ENCODE results near the gene SNCG.

Gene SNCG

DNA sequence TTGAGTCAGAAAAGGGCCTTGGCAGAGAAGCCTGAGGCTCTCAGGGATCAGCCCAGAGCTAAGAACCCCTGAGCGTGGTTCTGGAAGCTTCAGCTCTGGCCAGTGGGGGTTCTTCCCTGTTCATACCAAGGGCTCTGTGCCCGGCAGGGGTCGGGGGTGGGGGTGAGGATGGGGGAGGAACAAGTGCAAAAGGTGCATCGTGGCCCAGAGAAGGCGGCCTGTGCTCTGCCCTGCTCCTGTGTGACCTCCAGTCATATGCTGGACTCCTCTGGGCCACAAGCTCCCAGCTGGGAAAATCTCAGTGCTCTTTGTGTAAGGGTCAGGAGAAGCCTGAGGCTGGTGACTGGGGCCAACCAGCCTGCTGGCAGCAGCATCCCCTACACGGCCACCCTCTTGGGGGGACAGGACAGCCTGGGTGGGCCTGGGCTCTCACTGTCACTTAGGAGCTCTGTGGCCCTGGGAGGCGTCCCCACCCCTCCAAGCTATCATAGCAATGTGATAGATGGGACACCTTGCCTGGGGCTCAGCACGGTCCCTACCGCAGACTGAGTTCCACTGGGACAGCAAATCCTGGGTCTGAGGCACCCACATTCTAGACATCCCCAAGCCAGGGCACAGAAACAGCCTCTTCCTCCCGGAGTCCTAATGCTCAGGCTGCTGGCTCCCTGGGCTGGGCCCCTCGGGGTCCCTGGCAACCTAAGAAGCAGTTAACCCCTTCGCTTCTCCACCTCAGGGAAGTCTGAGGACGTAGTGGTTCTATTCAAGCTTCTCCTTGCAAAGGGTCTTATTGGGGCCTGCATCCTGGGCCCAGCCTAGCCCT, 3.5 kb upstream of the SNCG start:
- no peak overlapping the region for H2AK5ac ChIP-seq (ENCODE audit: low read length, severe bottlenecking)
- H3K4me2 ChIP-seq (ENCODE audit: low read length, poor library complexity, severe bottlenecking): no peak overlapping the region
- H2BK120ac ChIP-seq (ENCODE audit: low read depth, low read length): peak overlapping the region; percentile 91
- H3K4me1 ChIP-seq (ENCODE audit: control insufficient read depth, insufficient read depth, low read depth, low read length): peaks cover 25% of the 10 kb centered on the region
- no peak overlapping the region for H2BK5ac ChIP-seq (ENCODE audit: low read depth, low read length, poor library complexity, severe bottlenecking)
- peak overlapping the region; percentile 40 to 96 for H3K18ac ChIP-seq (ENCODE audit: low read depth in 1 of 2, low read length in 2 of 2)
- H3K79me1 ChIP-seq (replicated peaks; ENCODE audit: low read length, poor library complexity, severe bottlenecking): no peaks in the 10 kb centered on the region
- peak overlapping the region in 1 of 2 experiments; percentile 76 for H3K23ac ChIP-seq (ENCODE audit: low read length in 2 of 2)
- no peaks in the 10 kb centered on the region for H3K27me3 ChIP-seq (ENCODE audit: control insufficient read depth in 1 of 2, insufficient read depth in 1 of 2, low read length in 2 of 2)
- 41% methylated on average over 13 of the region's 13 CpGs for WGBS
- H4K8ac ChIP-seq (ENCODE audit: low read length): peak overlapping the region; percentile 93
- no peak overlapping the region for H2AFZ ChIP-seq (ENCODE audit: low read depth, low read length)
- H3K4ac ChIP-seq (ENCODE audit: low read depth in 1 of 2, low read length in 2 of 2): peak overlapping the region; percentile 54 to 97
- H3K4me3 ChIP-seq (ENCODE audit: insufficient read depth in 1 of 2, low read depth in 1 of 2, low read length in 2 of 2): no peak overlapping the region
- H3K27ac ChIP-seq (ENCODE audit: low read length, poor library complexity, severe bottlenecking): no peak overlapping the region
- peak overlapping the region; percentile 98 for H4K91ac ChIP-seq (ENCODE audit: low read length)
- peak overlapping the region; percentile 90 for H2BK15ac ChIP-seq (ENCODE audit: low read depth, poor library complexity, severe bottlenecking)
- H3K14ac ChIP-seq (ENCODE audit: low read length in 2 of 2): peak overlapping the region in 1 of 2 experiments; percentile 85
- no peak for DNase-seq
- H3K9ac ChIP-seq (ENCODE audit: low read length): peak overlapping the region; percentile 68
- peak overlapping the region; percentile 22 to 93 for H2BK12ac ChIP-seq (ENCODE audit: low read length in 2 of 2)
- no peaks in the 10 kb centered on the region for H3K36me3 ChIP-seq (ENCODE audit: control insufficient read depth in 1 of 2, insufficient read depth in 2 of 2, low read depth in 1 of 2, low read length in 2 of 2)
- H3K9me3 ChIP-seq (ENCODE audit: control insufficient read depth, low read length): no peaks in the 10 kb centered on the region

DNA sequence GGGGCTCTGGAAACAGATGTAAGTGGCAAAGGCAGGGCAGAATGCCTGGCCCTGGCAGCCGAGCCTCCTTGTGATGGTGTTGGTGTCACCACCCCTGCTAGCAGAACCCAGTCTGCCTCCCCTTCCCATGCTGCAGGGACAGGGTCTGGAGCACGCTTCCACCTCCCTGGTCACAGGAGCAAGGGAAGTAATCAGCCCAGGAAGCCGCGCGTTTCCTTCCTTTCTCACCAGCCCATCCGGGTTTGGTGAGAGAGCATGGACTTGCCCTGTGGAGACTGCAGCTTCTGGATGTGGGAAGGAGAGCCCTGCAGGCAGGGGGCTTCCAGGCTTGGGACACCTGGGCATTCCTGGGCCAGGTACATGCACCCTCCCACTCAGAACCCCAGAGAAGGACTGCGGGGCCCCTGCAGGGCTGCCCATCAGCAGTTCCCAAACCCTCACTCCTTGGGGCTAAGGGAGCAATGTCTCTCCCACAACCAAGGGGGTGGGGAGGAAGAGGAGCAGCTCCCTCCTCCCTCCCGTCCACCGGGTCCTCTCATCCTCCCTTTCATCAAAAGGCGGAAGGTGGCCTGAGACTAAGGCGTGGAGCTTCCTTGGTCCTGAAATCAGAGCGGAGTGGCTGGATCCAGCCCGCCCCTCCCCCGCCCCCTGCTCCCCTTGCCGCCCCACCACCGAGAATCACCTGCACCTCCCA, 2.8 kb upstream of the SNCG start:
- Histone ChIP-seq H3K18ac (ENCODE audit: low read depth in 1 of 2, low read length in 2 of 2) (peak overlapping the region; percentile 49 to 96), H2AK5ac (ENCODE audit: low read length, severe bottlenecking) (no peak overlapping the region), H3K4me1 (ENCODE audit: control insufficient read depth, insufficient read depth, low read depth, low read length) (peaks cover 26% of the 10 kb centered on the region), H4K8ac (ENCODE audit: low read length) (peak overlapping the region; percentile 93), H3K27me3 (ENCODE audit: control insufficient read depth in 1 of 2, insufficient read depth in 1 of 2, low read length in 2 of 2) (no peaks in the 10 kb centered on the region), H2BK120ac (ENCODE audit: low read depth, low read length) (no peak overlapping the region), H3K36me3 (ENCODE audit: control insufficient read depth in 1 of 2, insufficient read depth in 2 of 2, low read depth in 1 of 2, low read length in 2 of 2) (no peaks in the 10 kb centered on the region), H3K9me3 (ENCODE audit: control insufficient read depth, low read length) (no peaks in the 10 kb centered on the region), H4K91ac (ENCODE audit: low read length) (peak overlapping the region; percentile 98), H3K14ac (ENCODE audit: low read length in 2 of 2) (peak overlapping the region in 1 of 2 experiments; percentile 85), H3K79me1 (replicated peaks; ENCODE audit: low read length, poor library complexity, severe bottlenecking) (no peaks in the 10 kb centered on the region), H3K27ac (ENCODE audit: low read length, poor library complexity, severe bottlenecking) (no peak overlapping the region), H3K4me3 (ENCODE audit: insufficient read depth in 1 of 2, low read depth in 1 of 2, low read length in 2 of 2) (no peak overlapping the region), H3K9ac (ENCODE audit: low read length) (peak overlapping the region; percentile 68), H3K4me2 (ENCODE audit: low read length, poor library complexity, severe bottlenecking) (no peak overlapping the region), H2BK5ac (ENCODE audit: low read depth, low read length, poor library complexity, severe bottlenecking) (no peak overlapping the region), H2BK12ac (ENCODE audit: low read length in 2 of 2) (peak overlapping the region; percentile 73 to 93), H2BK15ac (ENCODE audit: low read depth, poor library complexity, severe bottlenecking) (peak overlapping the region; percentile 97), H3K4ac (ENCODE audit: low read depth in 1 of 2, low read length in 2 of 2) (peak overlapping the region; percentile 54 to 97), H3K23ac (ENCODE audit: low read length in 2 of 2) (peak overlapping the region in 1 of 2 experiments; percentile 75), H2AFZ (ENCODE audit: low read depth, low read length) (no peak overlapping the region)
- WGBS: 55% methylated on average over 15 of the region's 16 CpGs
- no peak for DNase-seq

DNA sequence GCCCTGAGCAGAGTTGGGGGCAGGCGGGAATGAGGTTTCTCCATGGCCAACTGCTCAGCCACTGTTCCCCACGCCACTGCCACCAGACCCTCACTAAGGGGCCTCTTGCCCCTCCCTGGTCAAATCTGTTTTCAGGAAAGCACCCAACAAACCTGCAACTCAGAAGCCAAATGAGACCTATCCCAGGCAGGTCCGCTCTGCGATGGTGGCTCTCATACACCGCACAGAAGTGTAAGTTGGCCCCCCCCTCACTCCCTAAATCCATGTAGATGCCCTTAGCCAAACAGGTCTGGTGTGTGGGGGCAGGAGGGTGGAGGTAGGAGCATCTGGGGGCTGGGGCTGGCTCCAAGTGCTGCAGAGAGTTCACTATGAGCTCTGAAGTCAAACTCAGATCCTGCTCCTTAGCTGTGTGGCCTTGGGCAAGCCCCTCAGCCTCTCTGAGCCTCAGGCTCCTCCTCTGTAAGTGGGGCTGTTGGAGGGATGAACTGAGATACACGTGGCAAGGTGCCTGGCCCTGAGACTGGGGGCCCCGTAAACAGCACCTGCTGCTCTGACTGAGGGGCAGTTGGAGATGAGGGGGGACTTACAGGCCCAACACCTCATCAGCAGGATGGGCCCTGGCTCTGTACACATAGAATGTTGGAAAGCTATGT, 2.1 kb upstream of the SNCG start:
- H4K8ac ChIP-seq (ENCODE audit: low read length): peak overlapping the region; percentile 45
- no peaks in the 10 kb centered on the region for H3K36me3 ChIP-seq (ENCODE audit: control insufficient read depth in 1 of 2, insufficient read depth in 2 of 2, low read depth in 1 of 2, low read length in 2 of 2)
- H3K27me3 ChIP-seq (ENCODE audit: control insufficient read depth in 1 of 2, insufficient read depth in 1 of 2, low read length in 2 of 2): no peaks in the 10 kb centered on the region
- H3K14ac ChIP-seq (ENCODE audit: low read length in 2 of 2): peak overlapping the region in 1 of 2 experiments; percentile 41
- 84% methylated on average over 4 of the region's 7 CpGs for whole genome bisulfite sequencing
- no peak overlapping the region for H3K27ac ChIP-seq (ENCODE audit: low read length, poor library complexity, severe bottlenecking)
- no peak overlapping the region for H3K4me2 ChIP-seq (ENCODE audit: low read length, poor library complexity, severe bottlenecking)
- no peak overlapping the region for H3K23ac ChIP-seq (ENCODE audit: low read length in 2 of 2)
- no peak overlapping the region for H2AK5ac ChIP-seq (ENCODE audit: low read length, severe bottlenecking)
- no peak overlapping the region for H3K4me3 ChIP-seq (ENCODE audit: insufficient read depth in 1 of 2, low read depth in 1 of 2, low read length in 2 of 2)
- H3K9ac ChIP-seq (ENCODE audit: low read length): no peak overlapping the region
- H2AFZ ChIP-seq (ENCODE audit: low read depth, low read length): no peak overlapping the region
- H2BK120ac ChIP-seq (ENCODE audit: low read depth, low read length): no peak overlapping the region
- no peak for DNase-seq
- peak overlapping the region; percentile 25 to 45 for H3K4ac ChIP-seq (ENCODE audit: low read depth in 1 of 2, low read length in 2 of 2)
- H2BK5ac ChIP-seq (ENCODE audit: low read depth, low read length, poor library complexity, severe bottlenecking): no peak overlapping the region
- H4K91ac ChIP-seq (ENCODE audit: low read length): peak overlapping the region; percentile 76
- peak overlapping the region; percentile 57 for H2BK15ac ChIP-seq (ENCODE audit: low read depth, poor library complexity, severe bottlenecking)
- H3K18ac ChIP-seq (ENCODE audit: low read depth in 1 of 2, low read length in 2 of 2): peak overlapping the region; percentile 29 to 67
- no peaks in the 10 kb centered on the region for H3K9me3 ChIP-seq (ENCODE audit: control insufficient read depth, low read length)
- no peaks in the 10 kb centered on the region for H3K79me1 ChIP-seq (replicated peaks; ENCODE audit: low read length, poor library complexity, severe bottlenecking)
- peak overlapping the region; percentile 73 to 99 for H2BK12ac ChIP-seq (ENCODE audit: low read length in 2 of 2)
- peaks cover 26% of the 10 kb centered on the region for H3K4me1 ChIP-seq (ENCODE audit: control insufficient read depth, insufficient read depth, low read depth, low read length)

All from mesenchymal stem cell (in vitro differentiated cells and primary cell).